Measurements from ENCODE around the gene DIP2C. TPM values are rescaled to one million over a fixed set of nuclear protein-coding genes. Genes with fewer than 3 reads are reported as not detected.

DIP2C gene
- polyA plus RNA-seq, 3 donors: 0.11 TPM; not detected in 2

- H3K27me3 ChIP-seq (ENCODE audit: control insufficient read depth in 2 of 2, insufficient read depth in 2 of 2, low read length in 2 of 2): no peaks in the 10 kb centered on the region
- H3K36me3 ChIP-seq (replicated peaks in 1 of 2; ENCODE audit: control insufficient read depth in 1 of 2, insufficient read depth in 2 of 2, low read length in 2 of 2): no peaks in the 10 kb centered on the region
- WGBS (ENCODE audit: insufficient coverage): 86% methylated on average over 2 of the region's 3 CpGs
Measured at GRCh38 chr10:271201-271600, 418.3 kb downstream of the DIP2C start.

GRCh38 chr10:269440-270074, 419.9 kb downstream of the DIP2C start:
- no peaks in the 10 kb centered on the region for H3K36me3 Mint-ChIP-seq
- H3K79me2 ChIP-seq (ENCODE audit: insufficient read depth, low read length): no peaks in the 10 kb centered on the region
- WGBS (ENCODE audit: insufficient coverage): 85% methylated on average over 10 of the region's 10 CpGs
- H3K27ac ChIP-seq (ENCODE audit: low read depth in 1 of 2, low read length in 2 of 2): no peak overlapping the region
- H3K4me3 Mint-ChIP-seq: no peak overlapping the region
- H3K9ac ChIP-seq (ENCODE audit: insufficient read depth, low read length, poor library complexity, severe bottlenecking): no peak overlapping the region
- H2AFZ ChIP-seq (ENCODE audit: insufficient read depth, low read depth, low read length, poor library complexity, severe bottlenecking): no peak overlapping the region
- H3K4me1 ChIP-seq (ENCODE audit: control insufficient read depth in 1 of 2, insufficient read depth in 2 of 2, low read length in 2 of 2): no peaks in the 10 kb centered on the region
- H3K36me3 ChIP-seq (replicated peaks in 1 of 2; ENCODE audit: control insufficient read depth in 1 of 2, insufficient read depth in 2 of 2, low read length in 2 of 2): no peaks in the 10 kb centered on the region
- no peak overlapping the region for H3K27ac Mint-ChIP-seq
- H4K20me1 ChIP-seq (ENCODE audit: insufficient read depth, low read length): no peaks in the 10 kb centered on the region
- peaks cover 0 to 5% (median 5%) of the 10 kb centered on the region in 3 donors for H3K27me3 Mint-ChIP-seq (ENCODE audit: low read depth in 3 of 3)
- no peak for TF ChIP-seq CTCF (IDR thresholded peaks at IDR 0.05)
- H3K27me3 ChIP-seq (ENCODE audit: control insufficient read depth in 2 of 2, insufficient read depth in 2 of 2, low read length in 2 of 2): no peaks in the 10 kb centered on the region
- no peaks in the 10 kb centered on the region for H3K9me3 ChIP-seq (replicated peaks in 1 of 2; ENCODE audit: control insufficient read depth in 1 of 2, insufficient read depth in 1 of 2, low read length in 2 of 2)
- intact Hi-C loops (cut with micrococcal nuclease): no loop called here
- H3K9me3 Mint-ChIP-seq: peaks cover 0 to 3% (median 0%) of the 10 kb centered on the region in 7 donors
- H3K4me1 Mint-ChIP-seq: peaks cover 3% of the 10 kb centered on the region
- no peak overlapping the region for H3K4me2 ChIP-seq (replicated peaks; ENCODE audit: extremely low read depth, low read length, poor library complexity, severe bottlenecking)
- no peak for DNase-seq
- no peak overlapping the region for H3K4me3 ChIP-seq (replicated peaks in 1 of 3; ENCODE audit: low read depth in 2 of 3, low read length in 3 of 3)

More at GRCh38 chr10:271201-271600, 418.3 kb downstream of the DIP2C start:
- no peaks in the 10 kb centered on the region for H4K20me1 ChIP-seq (ENCODE audit: insufficient read depth, low read length)
- Mint-ChIP-seq H3K4me3 (no peak overlapping the region), H3K9me3 (peaks cover 0 to 3% (median 0%) of the 10 kb centered on the region in 7 donors), H3K27ac (no peak overlapping the region), H3K4me1 (peaks cover 3% of the 10 kb centered on the region), H3K36me3 (no peaks in the 10 kb centered on the region), H3K27me3 (ENCODE audit: low read depth in 3 of 3) (peaks cover 2 to 5% (median 5%) of the 10 kb centered on the region in 3 donors)
- no peaks in the 10 kb centered on the region for H3K79me2 ChIP-seq (ENCODE audit: insufficient read depth, low read length)
- no peak overlapping the region for H3K4me3 ChIP-seq (replicated peaks in 1 of 3; ENCODE audit: low read depth in 2 of 3, low read length in 3 of 3)
- no peak overlapping the region for H3K27ac ChIP-seq (ENCODE audit: low read depth in 1 of 2, low read length in 2 of 2)
- no peak overlapping the region for H3K9ac ChIP-seq (ENCODE audit: insufficient read depth, low read length, poor library complexity, severe bottlenecking)
- H2AFZ ChIP-seq (ENCODE audit: insufficient read depth, low read depth, low read length, poor library complexity, severe bottlenecking): no peak overlapping the region
- no peak for TF ChIP-seq CTCF (IDR thresholded peaks at IDR 0.05)
- no peaks in the 10 kb centered on the region for H3K4me1 ChIP-seq (ENCODE audit: control insufficient read depth in 1 of 2, insufficient read depth in 2 of 2, low read length in 2 of 2)
- H3K9me3 ChIP-seq (replicated peaks in 1 of 2; ENCODE audit: control insufficient read depth in 1 of 2, insufficient read depth in 1 of 2, low read length in 2 of 2): no peaks in the 10 kb centered on the region
- intact Hi-C loops (cut with micrococcal nuclease): no loop called here
- no peak for DNase-seq
- no peak overlapping the region for H3K4me2 ChIP-seq (replicated peaks; ENCODE audit: extremely low read depth, low read length, poor library complexity, severe bottlenecking)

All from CD14-positive monocyte (primary cell).